Psoas muscle (tissue), 8 donors: Measurements from ENCODE around the gene BICDL1. TPM values are rescaled to one million over a fixed set of nuclear protein-coding genes. Genes with fewer than 3 reads are reported as not detected.

Experiments
- ATAC-seq, 4 donors: fragments of 200-7000 bp; cut with Tn5 transposase; one replicate each; pipeline ENCODE4 v1.9.1; 2020; ENCODE audit warnings: moderate library complexity in 3 of 4, mild to moderate bottlenecking in 2 of 4
- DNase-seq, 2 donors: peaks; one replicate each; pipeline ENCODE4 v3.0.0-alpha.2; 2020
- H3K27ac ChIP-seq: fragments of 200-600 bp; one replicate; pipeline ENCODE4 v1.8.0; 2022
- H3K27me3 ChIP-seq, 3 donors: fragments of 200-600 bp in 1 of 3; one replicate each; pipeline versions ENCODE4 v1.6.1 to v1.8.0; 2013 to 2022; ENCODE audit warnings: low read length in 2 of 3, mild to moderate bottlenecking in 2 of 3, moderate library complexity in 1 of 3; ENCODE audit not compliant: insufficient read depth in 3 of 3
- H3K36me3 ChIP-seq, 2 donors: fragments of 200-600 bp in 1 of 2; one replicate each; pipeline versions ENCODE4 v1.6.1 to v1.8.0; 2013 to 2022; ENCODE audit warnings: low read depth in 1 of 2, mild to moderate bottlenecking in 1 of 2, moderate library complexity in 1 of 2; ENCODE audit not compliant: insufficient read depth in 1 of 2
- H3K4me1 ChIP-seq: fragments of 200-600 bp; one replicate; pipeline ENCODE4 v1.8.0; 2022
- H3K4me3 ChIP-seq: fragments of 200-600 bp; one replicate; pipeline ENCODE4 v1.8.0; 2022; ENCODE audit warnings: mild to moderate bottlenecking
- H3K9me3 ChIP-seq: fragments of 200-600 bp; one replicate; pipeline ENCODE4 v1.8.0; 2022
- CTCF ChIP-seq: fragments of 200-600 bp; IDR thresholded peaks from one replicate; pipeline ENCODE4 v1.8.0; 2022; ENCODE audit warnings: antibody characterized with exemption
- WGBS, 3 donors: extraction: QIAGEN DNeasy Blood & Tissue Kit; methylation state at CpG; one replicate each; pipeline versions ENCODE4 v1.1.6 to v1.1.7; 2013; 5-methylcytosine and 5-hydroxymethylcytosine counted together
- intact Hi-C, 2 donors: fragments of 100-400 bp; cut with DNase I; formaldehyde crosslinking; loops; one replicate each; pipeline versions ENCODE4 v1.11.0 to v1.14.2; 2022
- polyA plus RNA-seq, 3 donors: library from polyadenylated mRNA; stranded (reverse); fragments of 200-250 nt; gene quantifications; one replicate each; pipeline ENCODE4 v1.2.3, GENCODE V29; 2013
- total RNA-seq, 4 donors: library from RNA; stranded (reverse); fragmentation: NEBNext Ultra II Directional in 2 of 4; extraction: Animal tissue kit (Norgen Biotek cat#: 25700) in 2 of 4; gene quantifications; one replicate each; pipeline versions ENCODE4 v1.2.1 to v1.2.4, GENCODE V29; 2021 to 2023
- donor health status: healthy with polysubstance abuse.
- donor health status: DM: no; HTN: no; CAD: no; lungs with moderate emphysema.
- donor health status: Bipolar disorder and iron deficiency.
- donor health status: healthy.
- donor health status: DM: yes; HTN: yes; CAD: no.
- donor health status: DM: no; HTN: no; CAD: no.
- donor health status: DM: no; HTN: no; CAD: no.
- donor health status: DM: yes; HTN: yes; CAD: no.

BICDL1 gene
- total and polyA plus RNA-seq, 7 donors = 0.05 to 0.22 (median 0.11) TPM; not detected in 1

GRCh38 chr12:119949145-119949544, 39.9 kb upstream of the BICDL1 start:
- no peak overlapping the region for H3K27ac ChIP-seq
- H3K27me3 ChIP-seq = no peaks in the 10 kb centered on the region
- DNase-seq = no peak
- H3K9me3 ChIP-seq = no peaks in the 10 kb centered on the region
- WGBS, 3 donors = 42 to 48% (median 45%) methylated on average over 10 of the region's 10 CpGs
- H3K36me3 ChIP-seq = no peaks in the 10 kb centered on the region
- ATAC-seq = no peak
- no peaks in the 10 kb centered on the region for H3K4me1 ChIP-seq
- intact Hi-C loops = no loop called here
- no peak overlapping the region for H3K4me3 ChIP-seq
- no peak for TF ChIP-seq CTCF

- 52 to 71% (median 55%) methylated on average over 4 of the region's 4 CpGs for WGBS, 3 donors
- no peak for TF ChIP-seq CTCF
- no peak overlapping the region for H3K4me3 ChIP-seq
- DNase-seq (no peak), ATAC-seq (no peak)
- no peaks in the 10 kb centered on the region for H3K36me3 ChIP-seq
- H3K9me3 ChIP-seq = no peaks in the 10 kb centered on the region
- intact Hi-C loops = no loop called here
- H3K27ac ChIP-seq = no peak overlapping the region
- no peaks in the 10 kb centered on the region for H3K27me3 ChIP-seq
- H3K4me1 ChIP-seq = no peaks in the 10 kb centered on the region
Observed at GRCh38 chr12:119949594-119949993, 39.4 kb upstream of the BICDL1 start.

- H3K4me3 ChIP-seq = no peak overlapping the region
- no peaks in the 10 kb centered on the region for H3K4me1 ChIP-seq
- intact Hi-C loops = no loop called here
- ATAC-seq = no peak
- peaks cover 15% of the 10 kb centered on the region for H3K9me3 ChIP-seq
- TF ChIP-seq CTCF = no peak
- H3K27ac ChIP-seq = no peak overlapping the region
- no peaks in the 10 kb centered on the region for H3K36me3 ChIP-seq
- WGBS, 3 donors = 74 to 80% (median 76%) methylated on average over 3 of the region's 3 CpGs
- no peaks in the 10 kb centered on the region for H3K27me3 ChIP-seq
- no peak for DNase-seq
Observed at GRCh38 chr12:119956047-119956446, 33.0 kb upstream of the BICDL1 start.

GRCh38 chr12:119957135-119957534, 31.9 kb upstream of the BICDL1 start:
- ATAC-seq (no peak), DNase-seq (no peak)
- WGBS, 3 donors = 92 to 96% (median 94%) methylated on average over 1 of the region's 1 CpG
- Histone ChIP-seq H3K36me3 (no peaks in the 10 kb centered on the region), H3K9me3 (peaks cover 15% of the 10 kb centered on the region), H3K27ac (no peak overlapping the region), H3K4me1 (no peaks in the 10 kb centered on the region), H3K4me3 (no peak overlapping the region), H3K27me3 (no peaks in the 10 kb centered on the region)
- no peak for TF ChIP-seq CTCF
- intact Hi-C loops = no loop called here

- 72 to 76% (median 74%) methylated on average over 2 of the region's 2 CpGs for WGBS, 3 donors
Observed at GRCh38 chr12:119959435-119959834, 29.6 kb upstream of the BICDL1 start.

More at GRCh38 chr12:119959435-119959834, 29.6 kb upstream of the BICDL1 start:
- intact Hi-C loops = no loop called here
- Histone ChIP-seq H3K27ac (no peak overlapping the region), H3K36me3 (no peaks in the 10 kb centered on the region), H3K4me3 (no peak overlapping the region), H3K4me1 (no peaks in the 10 kb centered on the region), H3K9me3 (peaks cover 15% of the 10 kb centered on the region), H3K27me3 (no peaks in the 10 kb centered on the region)
- no peak for DNase-seq
- no peak for ATAC-seq
- no peak for TF ChIP-seq CTCF
